ENCODE data around the gene RAD52.

Gene RAD52

DNA sequence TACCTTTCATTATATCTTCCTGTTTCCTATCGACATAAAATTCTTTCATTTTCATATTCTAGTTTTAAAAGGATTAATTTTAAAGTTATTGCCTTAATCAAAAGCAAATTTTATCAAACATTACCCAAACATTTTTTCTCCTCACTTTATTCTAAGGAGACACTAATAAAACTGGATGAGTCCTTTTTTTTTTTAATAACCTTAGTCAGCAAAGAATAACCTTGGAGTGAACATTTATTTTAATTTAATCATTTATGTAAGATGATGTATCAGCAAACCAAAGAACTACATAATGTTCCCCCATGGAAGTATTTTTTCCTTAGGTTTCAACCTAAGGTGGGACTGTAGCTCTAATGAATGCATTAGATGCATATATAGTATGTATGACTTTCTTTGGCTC, 83.9 kb downstream of the RAD52 start:
- no peak for DNase-seq

DNA sequence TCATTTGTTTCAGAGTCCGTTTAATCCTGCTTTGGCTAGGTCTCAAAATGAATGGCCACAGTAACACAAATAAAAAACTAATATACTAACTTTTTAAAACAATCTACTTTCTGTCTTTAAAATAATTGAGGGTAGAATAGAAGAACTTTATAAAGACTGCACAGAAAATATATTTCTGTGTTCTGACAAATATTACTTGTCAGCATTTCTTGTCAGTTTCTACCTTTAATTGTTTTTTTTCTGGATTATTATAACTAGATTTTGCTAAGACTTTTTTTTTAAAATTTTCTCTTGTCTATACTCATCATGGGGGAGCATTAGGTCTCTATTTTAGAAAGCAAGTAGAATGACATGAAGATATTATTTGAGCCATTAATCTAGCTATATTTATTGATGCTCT, 86.2 kb downstream of the RAD52 start:
- DNase-seq = no peak

DNA sequence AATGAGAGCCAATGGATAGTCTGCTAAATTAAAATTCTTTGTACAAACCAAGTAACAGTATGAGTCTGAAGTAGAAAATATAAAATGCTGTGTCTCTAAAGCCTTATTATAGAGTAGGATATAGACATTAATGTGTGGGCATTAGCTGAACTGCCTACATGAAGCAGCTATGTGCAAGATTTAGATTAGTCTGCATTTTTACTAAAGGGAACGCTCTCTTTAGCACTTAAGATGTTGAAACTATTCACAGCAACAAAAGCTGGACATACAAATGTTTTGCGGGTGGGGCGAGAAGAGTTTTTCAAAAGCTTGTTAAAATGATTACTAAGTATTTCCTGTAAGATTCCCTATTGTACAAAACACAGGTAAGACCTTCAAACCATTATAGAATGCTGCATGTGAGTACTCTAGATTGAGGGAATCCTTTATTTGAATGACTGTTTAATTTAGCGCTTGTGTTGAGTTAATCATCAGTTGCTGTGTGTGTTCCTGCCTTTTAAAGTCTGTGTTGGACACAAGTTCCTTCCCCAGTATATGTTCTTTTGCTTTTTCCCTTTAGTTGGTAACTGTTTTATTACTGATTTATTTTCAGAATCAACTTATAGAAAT, 87.1 kb downstream of the RAD52 start:
- no peak for DNase-seq
